IMR-90 (cell line): ENCODE data around the gene ZZZ3. TPM values are rescaled to one million over a fixed set of nuclear protein-coding genes. Genes with fewer than 3 reads are reported as not detected.

Source experiments
- ATAC-seq: fragments of 200-7000 bp; cut with Tn5 transposase; 2 replicates; pipeline ENCODE4 v1.9.1; 2020; ENCODE audit warnings: low read depth, mild to moderate bottlenecking, moderate library complexity
- BruUV-seq: library from RNA; stranded (reverse); fragments of 400-500 nt; replicated peaks from 2 replicates; lab custom pipeline; 2021; lab: Mats Ljungman, UMichigan
- CTCF ChIA-PET: fragments of 300-600 bp; formaldehyde crosslinking; extraction: SDS; loops from one replicate; lab custom pipeline; 2021; ENCODE audit warnings: antibody characterized with exemption; lab: Yijun Ruan, JAX
- POLR2A ChIA-PET: fragments of 300-600 bp; sonication (Branson Sonifier 250); formaldehyde crosslinking; loops from one replicate; lab custom pipeline; 2022; ENCODE audit warnings: antibody characterized with exemption; ENCODE audit not compliant: unreplicated experiment; lab: Charles Lee
- DNase-seq: peaks from one replicate; pipeline ENCODE4 v3.0.0; 2013
- H2AFZ ChIP-seq: replicated peaks from 2 replicates; pipeline ENCODE3; 2013; ENCODE audit warnings: low read length, mild to moderate bottlenecking; ENCODE audit not compliant: poor library complexity
- H2AK5ac ChIP-seq: 2 replicates; pipeline ENCODE4 v1.6.1; 2013; ENCODE audit warnings: low read depth, low read length, inconsistent platforms
- H2AK9ac ChIP-seq: replicated peaks from 2 replicates; pipeline ENCODE3; 2013; ENCODE audit warnings: mild to moderate bottlenecking, low read depth, low read length, moderate library complexity; ENCODE audit not compliant: poor library complexity
- H2BK120ac ChIP-seq: 2 replicates; pipeline ENCODE4 v1.6.1; 2013; ENCODE audit warnings: low read depth, low read length, inconsistent platforms
- H2BK15ac ChIP-seq: 3 replicates; pipeline ENCODE4 v1.6.1; 2013; ENCODE audit warnings: low read depth, low read length, inconsistent platforms
- H2BK20ac ChIP-seq: 2 replicates; pipeline ENCODE4 v1.6.1; 2013; ENCODE audit warnings: low read depth, mild to moderate bottlenecking, inconsistent platforms, low read length, moderate library complexity
- H2BK5ac ChIP-seq: 2 replicates; pipeline ENCODE4 v1.6.1; 2013; ENCODE audit warnings: mild to moderate bottlenecking, low read depth, low read length, inconsistent platforms; ENCODE audit not compliant: poor library complexity, severe bottlenecking
- H3K14ac ChIP-seq: replicated peaks from 2 replicates; pipeline ENCODE4 v1.6.1; 2013; ENCODE audit warnings: low read depth, low read length, inconsistent platforms
- H3K18ac ChIP-seq: 2 replicates; pipeline ENCODE4 v1.6.1; 2013; ENCODE audit warnings: low read depth, low read length, control low read depth
- H3K23ac ChIP-seq: 2 replicates; pipeline ENCODE4 v1.6.1; 2013; ENCODE audit warnings: low read depth, low read length, inconsistent platforms
- H3K27ac ChIP-seq: 2 replicates; pipeline ENCODE4 v1.5.1; 2013; ENCODE audit warnings: mild to moderate bottlenecking, control low read depth, low read length; ENCODE audit not compliant: insufficient read depth
- H3K27me3 ChIP-seq: 2 replicates; pipeline ENCODE4 v1.6.1; 2013; ENCODE audit warnings: low read length; ENCODE audit not compliant: control insufficient read depth, insufficient read depth
- H3K36me3 ChIP-seq: 2 replicates; pipeline ENCODE4 v1.6.1; 2013; ENCODE audit warnings: low read length, mixed read lengths; ENCODE audit not compliant: control insufficient read depth, insufficient read depth
- H3K4ac ChIP-seq: 2 replicates; pipeline ENCODE4 v1.6.1; 2013; ENCODE audit warnings: low read depth, low read length, inconsistent platforms
- H3K4me1 ChIP-seq: 2 replicates; pipeline ENCODE4 v1.6.1; 2013; ENCODE audit warnings: low read length, mixed read lengths; ENCODE audit not compliant: control insufficient read depth, insufficient read depth
- H3K4me2 ChIP-seq: 2 replicates; pipeline ENCODE4 v1.6.1; 2013; ENCODE audit warnings: low read depth, mild to moderate bottlenecking, control low read depth, low read length, moderate library complexity
- H3K4me3 ChIP-seq: 2 replicates; pipeline ENCODE4 v1.5.1; 2013; ENCODE audit warnings: low read depth, mild to moderate bottlenecking, control low read depth, low read length, moderate library complexity; ENCODE audit not compliant: insufficient read depth
- H3K56ac ChIP-seq: 2 replicates; pipeline ENCODE4 v1.6.1; 2013; ENCODE audit warnings: low read length, inconsistent platforms; ENCODE audit not compliant: insufficient read depth; ENCODE audit errors: extremely low read depth
- H3K79me1 ChIP-seq, 2 experiments: 2 replicates each; pipeline ENCODE4 v1.6.1; 2013; ENCODE audit warnings: low read length in 2 of 2, inconsistent platforms in 1 of 2, low read depth in 1 of 2
- H3K9ac ChIP-seq: 2 replicates; pipeline ENCODE4 v1.6.1; 2013; ENCODE audit warnings: low read depth, low read length, control low read depth
- H3K9me1 ChIP-seq: 2 replicates; pipeline ENCODE4 v1.6.1; 2013; ENCODE audit warnings: low read length, inconsistent platforms; ENCODE audit not compliant: insufficient read depth
- H3K9me3 ChIP-seq: 2 replicates; pipeline ENCODE4 v1.6.1; 2013; ENCODE audit warnings: low read length; ENCODE audit not compliant: control insufficient read depth, insufficient read depth
- H4K20me1 ChIP-seq: 2 replicates; pipeline ENCODE4 v1.6.1; 2013; ENCODE audit warnings: low read length, inconsistent platforms; ENCODE audit not compliant: insufficient read depth
- H4K5ac ChIP-seq: 2 replicates; pipeline ENCODE4 v1.6.1; 2013; ENCODE audit warnings: mild to moderate bottlenecking, low read depth, low read length, control low read depth
- H4K8ac ChIP-seq, 2 experiments: 2 replicates each; pipeline ENCODE4 v1.6.1; 2013; ENCODE audit warnings: low read depth in 2 of 2, low read length in 2 of 2, control low read depth in 1 of 2, inconsistent platforms in 1 of 2
- H4K91ac ChIP-seq: 2 replicates; pipeline ENCODE4 v1.6.1; 2013; ENCODE audit warnings: low read depth, low read length, inconsistent platforms; ENCODE audit not compliant: insufficient read depth
- BHLHE40 ChIP-seq: fragments of 150-350 bp; IDR thresholded peaks from 2 replicates; pipeline ENCODE4 v1.6.1; 2016; ENCODE audit warnings: mild to moderate bottlenecking, low read depth, low read length
- NFE2L2 ChIP-seq: fragments of 150-350 bp; IDR thresholded peaks from 2 replicates; pipeline ENCODE4 v1.6.1; 2016; ENCODE audit warnings: low read depth, mild to moderate bottlenecking, low read length
- SMC3 ChIP-seq: fragments of 150-350 bp; IDR thresholded peaks from 2 replicates; pipeline ENCODE4 v1.6.1; 2016; ENCODE audit warnings: low read depth, mild to moderate bottlenecking, antibody characterized with exemption, low read length, moderate library complexity
- WGBS, 2 experiments: methylation state at CpG; one replicate each; pipeline versions ENCODE4 v1.1.5 to v1.1.7; 2013; ENCODE audit warnings: missing lambda C conversion rate in 2 of 2; ENCODE audit not compliant: insufficient read length in 1 of 2; ENCODE audit errors: extremely low coverage in 2 of 2; 5-methylcytosine and 5-hydroxymethylcytosine counted together
- dilution Hi-C: fragments of 300-500 bp; cut with HindIII; formaldehyde crosslinking; loops from one replicate; pipeline ENCODE4 v1.14.3; 2018; ENCODE audit warnings: low sequenced_read_pairs; ENCODE audit not compliant: unreplicated experiment
- in situ Hi-C: fragments of 300-500 bp; cut with MboI; formaldehyde crosslinking; loops from 3 replicates; pipeline ENCODE4 v1.14.3; 2019; ENCODE audit warnings: low sequenced_read_pairs, inconsistent platforms, mixed read lengths
- intact Hi-C: fragments of 100-400 bp; cut with micrococcal nuclease; formaldehyde crosslinking; loops from 2 replicates; pipeline ENCODE4 v1.10.0; 2022
- polyA plus RNA-seq, 3 experiments: library from polyadenylated mRNA; depleted of rRNA; stranded (reverse); fragments of >200 nt; gene quantifications; 2 replicates each; pipeline ENCODE4 v1.2.3, GENCODE V29; 2012; ENCODE audit warnings: low replicate concordance in 1 of 3
- total RNA-seq: library from RNA; depleted of rRNA; stranded (reverse); fragments of >200 nt; gene quantifications from 2 replicates; pipeline ENCODE4 v1.2.3, GENCODE V29; 2012

Gene ZZZ3
- total and polyA plus RNA-seq, 2 of the 4 experiments (the other 2 are of a cell fraction) = 14.2 to 66.3 TPM

GRCh38 chr1:77673716-77674355, 8.6 kb downstream of the ZZZ3 start:
- H4K8ac ChIP-seq = no peak overlapping the region
- peak overlapping the region; percentile 32 for H2BK5ac ChIP-seq
- no peak overlapping the region for H2AK9ac ChIP-seq
- BruUV-seq = no TSS peak
- no peak overlapping the region for H3K27ac ChIP-seq
- in situ Hi-C loops (no loop called here), dilution Hi-C loops (no loop called here), intact Hi-C loops (no loop called here)
- H3K4ac ChIP-seq = no peak overlapping the region
- H2AFZ ChIP-seq = no peak overlapping the region
- H2BK120ac ChIP-seq = no peak overlapping the region
- no peak overlapping the region for H2BK20ac ChIP-seq
- peak overlapping the region; percentile 31; the same call in 1 of the 2 replicates for H3K9ac ChIP-seq
- peak overlapping the region; percentile 35; the same call in 1 of the 2 replicates for H3K4me2 ChIP-seq
- peaks cover 4% of the 10 kb centered on the region; the same call in 1 of the 2 replicates for H3K9me1 ChIP-seq
- H2BK15ac ChIP-seq = no peak overlapping the region
- no peak overlapping the region for H3K56ac ChIP-seq
- CTCF ChIA-PET = no interaction called here
- H3K18ac ChIP-seq = no peak overlapping the region
- H3K36me3 ChIP-seq = no peaks in the 10 kb centered on the region
- no peak overlapping the region for H3K4me3 ChIP-seq
- H4K5ac ChIP-seq = no peak overlapping the region
- POLR2A ChIA-PET = no interaction called here
- peaks cover 36% of the 10 kb centered on the region for H4K20me1 ChIP-seq
- H3K9me3 ChIP-seq = no peaks in the 10 kb centered on the region
- H3K27me3 ChIP-seq = no peaks in the 10 kb centered on the region
- no peak overlapping the region for H3K14ac ChIP-seq
- peak; percentile 4 for DNase-seq
- H4K91ac ChIP-seq = no peak overlapping the region
- peaks cover 5 to 40% of the 10 kb centered on the region in 2 experiments; a peak in 2 of 4 replicates for H3K79me1 ChIP-seq
- TF ChIP-seq BHLHE40 = no peak
- no peak for TF ChIP-seq SMC3
- TF ChIP-seq NFE2L2 = no peak
- H3K23ac ChIP-seq = no peak overlapping the region
- H3K4me1 ChIP-seq = peaks cover 17% of the 10 kb centered on the region
- H2AK5ac ChIP-seq = no peak overlapping the region
- WGBS, 2 experiments = no CpG with 5 or more reads among the region's 1 CpG
- no peak for ATAC-seq
